CD8-positive, alpha-beta memory T cell (primary cell): ENCODE results near the gene PLCD3. TPM values are rescaled to one million over a fixed set of nuclear protein-coding genes. Genes with fewer than 3 reads are reported as not detected.

Experiments used
- CTCF ChIA-PET: fragments of 350-600 bp; sonication (Branson Sonifier 250); formaldehyde crosslinking; loops from one replicate; lab custom pipeline; 2021; ENCODE audit warnings: antibody characterized with exemption; lab: Charles Lee
- POLR2A ChIA-PET: fragments of 350-600 bp; sonication (Branson Sonifier 250); formaldehyde crosslinking; loops from one replicate; lab custom pipeline; 2021; ENCODE audit warnings: antibody characterized with exemption; lab: Charles Lee
- DNase-seq, 5 donors: peaks; one replicate each; pipeline versions ENCODE4 v3.0.0 to v3.0.0-alpha.2; 2020 to 2022; ENCODE audit warnings: mixed read lengths in 1 of 5
- H3K27ac ChIP-seq: one replicate; pipeline ENCODE4 v1.7.0; 2013; ENCODE audit warnings: low read depth, mild to moderate bottlenecking, low read length, moderate library complexity
- H3K27me3 ChIP-seq: 2 replicates; pipeline ENCODE4 v1.7.0; 2013; ENCODE audit warnings: low read length, mild to moderate bottlenecking; ENCODE audit not compliant: insufficient read depth, poor library complexity, severe bottlenecking
- H3K36me3 ChIP-seq: 2 replicates; pipeline ENCODE4 v1.7.0; 2013; ENCODE audit warnings: mild to moderate bottlenecking, low read length, moderate library complexity; ENCODE audit not compliant: insufficient read depth
- H3K4me1 ChIP-seq: 2 replicates; pipeline ENCODE4 v1.7.0; 2013; ENCODE audit warnings: mild to moderate bottlenecking, low read length, moderate library complexity; ENCODE audit not compliant: insufficient read depth
- H3K4me3 ChIP-seq: 2 replicates; pipeline ENCODE4 v1.7.0; 2013; ENCODE audit warnings: mild to moderate bottlenecking, low read length
- H3K9me3 ChIP-seq: 2 replicates; pipeline ENCODE4 v1.7.0; 2013; ENCODE audit warnings: mild to moderate bottlenecking, low read length
- H3K27ac Mint-ChIP-seq, 8 donors: one replicate each; pipeline ENCODE4 v1.8.0; 2020 to 2021; ENCODE audit warnings: mixed read lengths in 8 of 8, mild to moderate bottlenecking in 6 of 8, inconsistent platforms in 3 of 8, moderate library complexity in 3 of 8
- H3K27me3 Mint-ChIP-seq, 2 donors: one replicate each; pipeline ENCODE4 v1.8.0; 2020 to 2021; ENCODE audit warnings: mixed read lengths in 2 of 2, mild to moderate bottlenecking in 1 of 2, moderate library complexity in 1 of 2
- H3K36me3 Mint-ChIP-seq, 3 donors: one replicate each; pipeline ENCODE4 v1.8.0; 2020 to 2021; ENCODE audit warnings: mixed read lengths in 3 of 3, inconsistent platforms in 1 of 3, mild to moderate bottlenecking in 1 of 3
- H3K4me1 Mint-ChIP-seq, 3 donors: one replicate each; pipeline ENCODE4 v1.8.0; 2020 to 2021; ENCODE audit warnings: mixed read lengths in 3 of 3, inconsistent platforms in 1 of 3, mild to moderate bottlenecking in 1 of 3
- H3K4me3 Mint-ChIP-seq, 7 donors: one replicate each; pipeline ENCODE4 v1.8.0; 2020 to 2021; ENCODE audit warnings: mixed read lengths in 7 of 7, mild to moderate bottlenecking in 6 of 7, moderate library complexity in 4 of 7, inconsistent platforms in 2 of 7
- H3K9me3 Mint-ChIP-seq, 5 donors: one replicate each; pipeline ENCODE4 v1.8.0; 2020 to 2022; ENCODE audit warnings: mixed read lengths in 5 of 5, mild to moderate bottlenecking in 3 of 5, moderate library complexity in 2 of 5, inconsistent platforms in 1 of 5
- polyA plus RNA-seq: library from polyadenylated mRNA; unstranded; fragments of 300-500 nt; fragmentation: Illumina TruSeq; gene quantifications from one replicate; pipeline ENCODE4 v1.2.3, GENCODE V29; 2021
- total RNA-seq, 2 experiments: library from RNA; stranded (reverse); gene quantifications; one replicate each; pipeline ENCODE4 v1.2.3, GENCODE V29; 2021

The PLCD3 gene
- total and polyA plus RNA-seq, 3 experiments from 2014 or later = 1.1 to 7.2 (median 5.5) TPM

GRCh38 chr17:45145035-45145389 lies 12.7 kb upstream of the PLCD3 start:
- Histone ChIP-seq H3K4me1 (peaks cover 29% of the 10 kb centered on the region), H3K27me3 (no peaks in the 10 kb centered on the region), H3K9me3 (no peaks in the 10 kb centered on the region), H3K4me3 (peak overlapping the region; percentile 28), H3K36me3 (no peaks in the 10 kb centered on the region), H3K27ac (peak overlapping the region; percentile 2)
- Mint-ChIP-seq H3K4me3 (peak overlapping the region; percentile 25 to 73 (median 40)), H3K9me3 (peaks cover 0 to 3% (median 0%) of the 10 kb centered on the region in 5 donors), H3K4me1 (peaks cover 47 to 66% (median 53%) of the 10 kb centered on the region in 3 donors), H3K36me3 (peaks cover 0 to 23% (median 0%) of the 10 kb centered on the region in 3 donors), H3K27me3 (peaks cover 0 to 11% of the 10 kb centered on the region in 2 donors), H3K27ac (peak overlapping the region in 3 of 8 donors; percentile 8 to 99 (median 59))
- ChIA-PET POLR2A (interaction anchor here (1.0 to 8.5 kb wide), 3 partner anchors 12 to 83 kb away, joined by 3 to 327 read pairs (median 3); partner anchors contain the start of gene HEXIM2), CTCF (interaction anchor here (1.7 to 13.2 kb wide), 2 partner anchors 11 to 74 kb away, joined by 4 to 315 read pairs; partner anchors contain the start of genes ACBD4 and PLCD3)
- no peak for DNase-seq

GRCh38 chr17:45144199-45145034 lies 12.1 kb upstream of the PLCD3 start:
- H3K27ac Mint-ChIP-seq = peak overlapping the region in 4 of 8 donors; percentile 8 to 99 (median 64)
- ChIA-PET CTCF (interaction anchor here (0.8 to 13.2 kb wide), 4 partner anchors 8 to 74 kb away, joined by 3 to 315 read pairs (median 5); partner anchors contain the start of genes ACBD4 and PLCD3), POLR2A (interaction anchor here (1.0 to 8.5 kb wide), 3 partner anchors 12 to 84 kb away, joined by 3 to 327 read pairs (median 3); partner anchors contain the start of gene HEXIM2)
- H3K36me3 ChIP-seq = no peaks in the 10 kb centered on the region
- no peaks in the 10 kb centered on the region for H3K9me3 ChIP-seq
- H3K4me3 Mint-ChIP-seq = peak overlapping the region; percentile 44 to 74 (median 51)
- H3K27ac ChIP-seq = peak overlapping the region; percentile 57
- H3K4me1 ChIP-seq = peaks cover 29% of the 10 kb centered on the region
- peak overlapping the region; percentile 28 for H3K4me3 ChIP-seq
- peaks cover 0 to 11% of the 10 kb centered on the region in 2 donors for H3K27me3 Mint-ChIP-seq
- no peaks in the 10 kb centered on the region for H3K27me3 ChIP-seq
- H3K36me3 Mint-ChIP-seq = peaks cover 0 to 19% (median 0%) of the 10 kb centered on the region in 3 donors
- peaks cover 0 to 3% (median 0%) of the 10 kb centered on the region in 5 donors for H3K9me3 Mint-ChIP-seq
- DNase-seq = no peak
- peaks cover 43 to 60% (median 47%) of the 10 kb centered on the region in 3 donors for H3K4me1 Mint-ChIP-seq

- peaks cover 0 to 8% of the 10 kb centered on the region in 2 donors for H3K27me3 Mint-ChIP-seq
- POLR2A ChIA-PET = no interaction called here
- peaks cover 0 to 15% (median 0%) of the 10 kb centered on the region in 3 donors for H3K36me3 Mint-ChIP-seq
- Histone ChIP-seq H3K36me3 (no peaks in the 10 kb centered on the region), H3K4me1 (peaks cover 29% of the 10 kb centered on the region), H3K9me3 (no peaks in the 10 kb centered on the region), H3K4me3 (no peak overlapping the region), H3K27ac (peak overlapping the region; percentile 57), H3K27me3 (no peaks in the 10 kb centered on the region)
- H3K4me1 Mint-ChIP-seq = peaks cover 41 to 56% (median 44%) of the 10 kb centered on the region in 3 donors
- CTCF ChIA-PET = interaction anchor here (0.8 to 13.2 kb wide), 4 partner anchors 8 to 75 kb away, joined by 3 to 315 read pairs (median 5); partner anchors contain the start of genes ACBD4 and PLCD3
- peaks cover 0 to 3% (median 0%) of the 10 kb centered on the region in 5 donors for H3K9me3 Mint-ChIP-seq
- peak overlapping the region in 4 of 8 donors; percentile 40 to 80 (median 69) for H3K27ac Mint-ChIP-seq
- peak overlapping the region; percentile 32 to 70 (median 55) for H3K4me3 Mint-ChIP-seq
- DNase-seq = peak in 1 of 5 donors; percentile 43
Observed at GRCh38 chr17:45143767-45144198, 11.5 kb upstream of the PLCD3 start.

GRCh38 chr17:45143094-45143670 lies 10.9 kb upstream of the PLCD3 start:
- H3K4me3 ChIP-seq = no peak overlapping the region
- DNase-seq = no peak
- Mint-ChIP-seq H3K4me3 (peak overlapping the region in 6 of 7 donors; percentile 32 to 70 (median 56)), H3K36me3 (peaks cover 0 to 12% (median 0%) of the 10 kb centered on the region in 3 donors), H3K9me3 (no peaks in the 10 kb centered on the region), H3K4me1 (peaks cover 40 to 56% (median 41%) of the 10 kb centered on the region in 3 donors), H3K27ac (peak overlapping the region in 1 of 8 donors; percentile 70), H3K27me3 (peaks cover 0 to 4% of the 10 kb centered on the region in 2 donors)
- no peaks in the 10 kb centered on the region for H3K9me3 ChIP-seq
- ChIA-PET CTCF (interaction anchor here (0.8 to 13.2 kb wide), 5 partner anchors 9 to 75 kb away, joined by 3 to 315 read pairs (median 6); partner anchors contain the start of genes ACBD4 and PLCD3), POLR2A (no interaction called here)
- peaks cover 29% of the 10 kb centered on the region for H3K4me1 ChIP-seq
- no peaks in the 10 kb centered on the region for H3K27me3 ChIP-seq
- H3K27ac ChIP-seq = no peak overlapping the region
- H3K36me3 ChIP-seq = no peaks in the 10 kb centered on the region

- peaks cover 29 to 47% (median 32%) of the 10 kb centered on the region in 3 donors for H3K4me1 Mint-ChIP-seq
- H3K4me3 Mint-ChIP-seq = peak overlapping the region in 1 of 7 donors; percentile 43
- POLR2A ChIA-PET = interaction anchor here (0.7 kb wide), 1 partner anchor 9 kb away, joined by 4 read pairs; no protein-coding TSS in a partner anchor
- H3K27me3 ChIP-seq = no peaks in the 10 kb centered on the region
- peak overlapping the region in 1 of 8 donors; percentile 33 for H3K27ac Mint-ChIP-seq
- peaks cover 0 to 5% (median 0%) of the 10 kb centered on the region in 3 donors for H3K36me3 Mint-ChIP-seq
- peak in 1 of 5 donors; percentile 13 for DNase-seq
- no peaks in the 10 kb centered on the region for H3K36me3 ChIP-seq
- H3K27ac ChIP-seq = no peak overlapping the region
- CTCF ChIA-PET = interaction anchor here (0.8 to 2.5 kb wide), 4 partner anchors 9 to 58 kb away, joined by 3 to 11 read pairs (median 4); partner anchors contain the start of gene HEXIM1
- no peaks in the 10 kb centered on the region for H3K27me3 Mint-ChIP-seq
- peaks cover 20% of the 10 kb centered on the region for H3K4me1 ChIP-seq
- H3K9me3 Mint-ChIP-seq = no peaks in the 10 kb centered on the region
- no peaks in the 10 kb centered on the region for H3K9me3 ChIP-seq
- H3K4me3 ChIP-seq = no peak overlapping the region
Observed at GRCh38 chr17:45139533-45139920, 7.2 kb upstream of the PLCD3 start.

GRCh38 chr17:45138911-45139532 lies 6.7 kb upstream of the PLCD3 start:
- H3K36me3 Mint-ChIP-seq = peaks cover 0 to 5% (median 0%) of the 10 kb centered on the region in 3 donors
- Histone ChIP-seq H3K27me3 (no peaks in the 10 kb centered on the region), H3K9me3 (no peaks in the 10 kb centered on the region), H3K4me3 (no peak overlapping the region), H3K36me3 (no peaks in the 10 kb centered on the region), H3K27ac (no peak overlapping the region), H3K4me1 (peaks cover 20% of the 10 kb centered on the region)
- H3K27me3 Mint-ChIP-seq = no peaks in the 10 kb centered on the region
- no peaks in the 10 kb centered on the region for H3K9me3 Mint-ChIP-seq
- peak overlapping the region in 1 of 7 donors; percentile 43 for H3K4me3 Mint-ChIP-seq
- ChIA-PET CTCF (interaction anchor here (0.8 to 2.5 kb wide), 4 partner anchors 10 to 59 kb away, joined by 3 to 11 read pairs (median 4); partner anchors contain the start of gene HEXIM1), POLR2A (interaction anchor here (0.7 kb wide), 1 partner anchor 10 kb away, joined by 4 read pairs; no protein-coding TSS in a partner anchor)
- no peak overlapping the region for H3K27ac Mint-ChIP-seq
- peaks cover 29 to 47% (median 32%) of the 10 kb centered on the region in 3 donors for H3K4me1 Mint-ChIP-seq
- DNase-seq = peak in 1 of 5 donors; percentile 41
